ENCODE data around the gene SCOC. TPM values are rescaled to one million over a fixed set of nuclear protein-coding genes. Genes with fewer than 3 reads are reported as not detected.
A peak's percentile ranks its signal among the peaks of the same experiment; 100 is the strongest.

The SCOC gene
- total and polyA plus RNA-seq, 2 of the 13 experiments (the other 11 are each of a cell fraction or from before 2014, with no cell fraction given): 43.8 to 65.2 TPM

- TF ChIP-seq IKZF5 (CRISPR knock-in tag; IDR thresholded peaks at IDR 0.05): peak; percentile 20; the same call in 1 of the 2 replicates
- no peak for TF ChIP-seq ZNF496 (CRISPR knock-in tag; IDR thresholded peaks at IDR 0.05; ENCODE audit: insufficient replicate concordance)
Measured at GRCh38 chr4:140372751-140373327, 607 bp upstream of the SCOC start (continued).

GRCh38 chr4:140374130-140374477, 658 bp downstream of the SCOC start:
- H4K20me1 ChIP-seq (ENCODE audit: insufficient read depth, low read length): no peaks in the 10 kb centered on the region; the same call in none of the 2 replicates
- POLR2A ChIA-PET: interaction anchor here (1.2 to 4.1 kb wide), 7 partner anchors 9 to 708 kb away, joined by 3 to 56 read pairs (median 17); partner anchors contain the start of genes CLGN, ELMOD2 and MGST2
- intact Hi-C loops (cut with micrococcal nuclease; ENCODE audit: unreplicated experiment) (loop anchor here (1.0 to 2.0 kb wide), 3 partner anchors 15 to 381 kb away; partner anchors contain the start of gene ELMOD2), in situ Hi-C loops (cut with HindIII; ENCODE audit: extremely low pct_ligation_motif_present, low pct_unique_long_range_greater_than_20kb) (no loop called here)
- ATAC-seq: peak; percentile 12
- H2AFZ ChIP-seq (ENCODE audit: low read length): no peak overlapping the region
- H3K4me3 ChIP-seq (replicated peaks in 1 of 3; ENCODE audit: insufficient read depth in 1 of 3, low read depth in 2 of 3, low read length in 3 of 3): peak overlapping the region; percentile 76 to 86 (median 85)
- H3K4me2 ChIP-seq (ENCODE audit: low read depth, low read length): peak overlapping the region; percentile 81
- no peaks in the 10 kb centered on the region for H3K9me3 ChIP-seq (ENCODE audit: low read length)
- peaks cover 52% of the 10 kb centered on the region for H3K79me2 ChIP-seq (ENCODE audit: insufficient read depth, low read length)
- 0% methylated on average over 8 of the region's 8 CpGs for WGBS (ENCODE audit: low lambda C conversion rate)
- no peaks in the 10 kb centered on the region for H3K36me3 ChIP-seq (replicated peaks in 1 of 2; ENCODE audit: control insufficient read depth in 1 of 2, insufficient read depth in 2 of 2, low read length in 2 of 2)
- CTCF ChIA-PET (ENCODE audit: low intra/inter-chr PET ratio, low total read pairs): interaction anchor here (2.9 kb wide), 1 partner anchor 14 kb away, joined by 12 read pairs; no protein-coding TSS in a partner anchor
- peak; percentile 32 for DNase-seq (ENCODE audit: low spot score)
- H3K9ac ChIP-seq (ENCODE audit: insufficient read depth, low read depth, low read length): peak overlapping the region; percentile 79
- peaks cover 45% of the 10 kb centered on the region for H3K4me1 ChIP-seq (ENCODE audit: insufficient read depth, low read length)
- BruUV-seq (replicated peaks): no TSS peak
- no peaks in the 10 kb centered on the region for H3K27me3 ChIP-seq (ENCODE audit: control insufficient read depth in 1 of 2, insufficient read depth in 2 of 2, low read length in 2 of 2)
- H3K27ac ChIP-seq (ENCODE audit: extremely low read length, insufficient read depth, low read length): peak overlapping the region; percentile 85
- FAIRE-seq: no peak
- no peak for TF ChIP-seq ATF6 (CRISPR knock-in tag; conservative IDR thresholded peaks at IDR 0.05)
- TF ChIP-seq STAG1 (CRISPR knock-in tag; IDR thresholded peaks at IDR 0.05): no peak
- TF ChIP-seq GMEB2 (CRISPR knock-in tag; IDR thresholded peaks at IDR 0.05; ENCODE audit: low read depth): no peak
- no peak for TF ChIP-seq ZNF780A (CRISPR knock-in tag; IDR thresholded peaks at IDR 0.05)
- 0 out of 2 replicates have a peak, but pooled peaks have one; percentile 1 for TF ChIP-seq HDAC1 (CRISPR knock-in tag; IDR thresholded peaks at IDR 0.05)
- TF ChIP-seq ZMYM2 (CRISPR knock-in tag; IDR thresholded peaks at IDR 0.05): no peak
- TF ChIP-seq AHR (CRISPR knock-in tag; IDR thresholded peaks at IDR 0.05): no peak
- TF ChIP-seq YEATS2 (CRISPR knock-in tag; IDR thresholded peaks at IDR 0.05; ENCODE audit: borderline replicate concordance): no peak
- TF ChIP-seq ZNF740 (CRISPR knock-in tag; IDR thresholded peaks at IDR 0.05): no peak
- TF ChIP-seq SMAD1 (CRISPR knock-in tag; IDR thresholded peaks at IDR 0.05; ENCODE audit: borderline replicate concordance, low read depth): 0 out of 2 replicates have a peak, but pooled peaks have one; percentile 3
- TF ChIP-seq ZNF230 (CRISPR knock-in tag; IDR thresholded peaks at IDR 0.05): no peak
- TF ChIP-seq SRSF4 (IDR thresholded peaks at IDR 0.05; ENCODE audit: low read depth, low read length, poor library complexity, severe bottlenecking): no peak
- 0 out of 2 replicates have a peak, but pooled peaks have one; percentile 9 for TF ChIP-seq ZNF670 (CRISPR knock-in tag; IDR thresholded peaks at IDR 0.05; ENCODE audit: borderline replicate concordance)
- no peak for TF ChIP-seq ZNF629 (CRISPR knock-in tag; conservative IDR thresholded peaks at IDR 0.05)
- no peak for TF ChIP-seq ZNF205 (CRISPR knock-in tag; IDR thresholded peaks at IDR 0.05)
